Endothelial cell of umbilical vein (primary cell): ENCODE results near the gene RTN3. TPM values are rescaled to one million over a fixed set of nuclear protein-coding genes. Genes with fewer than 3 reads are reported as not detected.

ENCODE experiments used
- BruUV-seq: library from RNA; stranded (reverse); fragments of 400-500 nt; replicated peaks from 2 replicates; lab custom pipeline; 2021; lab: Mats Ljungman, UMichigan
- CTCF ChIA-PET: fragments of 300-600, 350-600 bp; sonication (Branson Sonifier 250); formaldehyde crosslinking; loops from one replicate; lab custom pipeline; 2021; ENCODE audit warnings: antibody characterized with exemption, inconsistent platforms; lab: Charles Lee
- POLR2A ChIA-PET: fragments of 300-600, 350-600 bp; sonication (Branson Sonifier 250); formaldehyde crosslinking; loops from one replicate; lab custom pipeline; 2021; ENCODE audit warnings: antibody characterized with exemption, inconsistent platforms; lab: Charles Lee
- DNase-seq: peaks from one replicate; pipeline ENCODE4 v3.0.0-alpha.2; 2011; ENCODE audit warnings: low read depth, low spot score
- FAIRE-seq: peaks from 2 replicates; lab custom pipeline; 2011; peaks lifted over from hg19 to GRCh38; lab: Jason Lieb, UNC
- H2AFZ ChIP-seq: 2 replicates; pipeline ENCODE4 v1.6.0; 2012; ENCODE audit warnings: low read depth, low read length, control low read depth, inconsistent platforms
- H3K27ac ChIP-seq: 2 replicates; pipeline ENCODE4 v1.5.1; 2011; ENCODE audit warnings: low read depth, mild to moderate bottlenecking, control low read depth, low read length, moderate library complexity; ENCODE audit not compliant: insufficient read depth
- H3K27me3 ChIP-seq, 2 experiments: 2 replicates each; pipeline versions ENCODE4 v1.6.0 to v1.6.1; 2011; ENCODE audit warnings: low read length in 2 of 2, mixed read lengths in 1 of 2; ENCODE audit not compliant: control insufficient read depth in 2 of 2, insufficient read depth in 2 of 2
- H3K36me3 ChIP-seq, 2 experiments: 2 replicates in 1 of 2; 3 replicates in 1 of 2; pipeline ENCODE4 v1.5.1; 2011; ENCODE audit warnings: low read length in 2 of 2, mild to moderate bottlenecking in 1 of 2, moderate library complexity in 1 of 2; ENCODE audit not compliant: control insufficient read depth in 2 of 2, insufficient read depth in 2 of 2; ENCODE audit errors: extremely low read depth in 1 of 2
- H3K4me1 ChIP-seq: 3 replicates; pipeline ENCODE4 v1.5.1; 2011; ENCODE audit warnings: mild to moderate bottlenecking, low read length; ENCODE audit not compliant: control insufficient read depth, insufficient read depth; ENCODE audit errors: extremely low read depth
- H3K4me2 ChIP-seq: 2 replicates; pipeline ENCODE4 v1.6.1; 2011; ENCODE audit warnings: low read length, control low read depth, mixed read lengths; ENCODE audit not compliant: insufficient read depth
- H3K4me3 ChIP-seq, 3 experiments: fragments of 200-600 bp in 1 of 3; sonication (generic), shearing (Covaris generic) in 1 of 3; replicated peaks in 1 of 3; 2 replicates each; pipeline ENCODE4 v1.5.1; 2011 to 2016; ENCODE audit warnings: control low read depth in 3 of 3, low read length in 3 of 3, mild to moderate bottlenecking in 2 of 3, inconsistent platforms in 1 of 3, low read depth in 1 of 3, moderate library complexity in 1 of 3; ENCODE audit not compliant: insufficient read depth in 1 of 3
- H3K79me2 ChIP-seq: 2 replicates; pipeline ENCODE4 v1.6.0; 2012; ENCODE audit warnings: low read length, inconsistent platforms; ENCODE audit not compliant: control insufficient read depth, insufficient read depth
- H3K9ac ChIP-seq: replicated peaks from 2 replicates; pipeline ENCODE3; 2011; ENCODE audit warnings: low read length, control low read depth; ENCODE audit not compliant: insufficient read depth; ENCODE audit errors: extremely low read depth
- H3K9me1 ChIP-seq: replicated peaks from 3 replicates; pipeline ENCODE4 v1.6.0; 2011; ENCODE audit warnings: mild to moderate bottlenecking, low read length; ENCODE audit not compliant: control insufficient read depth, insufficient read depth; ENCODE audit errors: extremely low read depth
- H3K9me3 ChIP-seq: replicated peaks from 2 replicates; pipeline ENCODE4 v1.5.1; 2012; ENCODE audit warnings: low read length, inconsistent platforms; ENCODE audit not compliant: control insufficient read depth, insufficient read depth
- H4K20me1 ChIP-seq: replicated peaks from 2 replicates; pipeline ENCODE3; 2011; ENCODE audit warnings: mild to moderate bottlenecking, low read length; ENCODE audit not compliant: control insufficient read depth, insufficient read depth; ENCODE audit errors: extremely low read depth
- CTCF ChIP-seq, 2 donors: IDR thresholded peaks; 1 replicate in 1 of 2; 2 replicates in 1 of 2; pipeline ENCODE4 v1.5.1; 2011; ENCODE audit warnings: low read length in 2 of 2, mild to moderate bottlenecking in 2 of 2, moderate library complexity in 2 of 2, control low read depth in 1 of 2, inconsistent platforms in 1 of 2, low read depth in 1 of 2; ENCODE audit not compliant: insufficient read depth in 1 of 2; ENCODE audit errors: extremely low read depth in 1 of 2
- EZH2 ChIP-seq: IDR thresholded peaks from 2 replicates; pipeline ENCODE4 v1.6.1; 2012; ENCODE audit warnings: borderline replicate concordance, low read depth, mild to moderate bottlenecking, moderate library complexity, low read length, inconsistent platforms; ENCODE audit not compliant: severe bottlenecking
- FOS ChIP-seq: IDR thresholded peaks from 2 replicates; pipeline ENCODE4 v1.6.1; 2011; ENCODE audit warnings: mild to moderate bottlenecking, low read length, moderate library complexity, borderline replicate concordance; ENCODE audit not compliant: insufficient read depth
- GATA2 ChIP-seq: IDR thresholded peaks from 2 replicates; pipeline ENCODE4 v1.7.0; 2011; ENCODE audit warnings: low read depth, mild to moderate bottlenecking, moderate library complexity, mixed read lengths, low read length; ENCODE audit not compliant: insufficient read length, insufficient read depth
- JUN ChIP-seq: IDR thresholded peaks from 2 replicates; pipeline ENCODE4 v1.6.1; 2011; ENCODE audit warnings: borderline replicate concordance, low read depth; ENCODE audit not compliant: insufficient read length, insufficient read depth
- MAX ChIP-seq: IDR thresholded peaks from 2 replicates; pipeline ENCODE4 v1.6.1; 2011; ENCODE audit not compliant: insufficient read depth, insufficient read length
- MYC ChIP-seq: IDR thresholded peaks from one replicate; pipeline ENCODE4 v1.6.1; 2011; ENCODE audit warnings: mild to moderate bottlenecking, low read depth, low read length
- POLR2A ChIP-seq: IDR thresholded peaks from 2 replicates; pipeline ENCODE4 v1.6.1; 2012; ENCODE audit warnings: low read depth, mild to moderate bottlenecking, control low read depth, low read length
- POLR2AphosphoS5 ChIP-seq: IDR thresholded peaks from 2 replicates; pipeline ENCODE4 v1.6.1; 2012; ENCODE audit warnings: low read depth, mild to moderate bottlenecking, control low read depth, low read length, moderate library complexity; ENCODE audit not compliant: insufficient read depth
- dilution Hi-C: fragments of 300-500 bp; cut with MboI; formaldehyde crosslinking; loops from one replicate; pipeline ENCODE4 v1.15.0; 2019; ENCODE audit warnings: low sequenced_read_pairs; ENCODE audit not compliant: extremely low pct_ligation_motif_present
- intact Hi-C: fragments of 100-400 bp; cut with micrococcal nuclease; formaldehyde crosslinking; loops from one replicate; pipeline ENCODE4 v1.10.0; 2022
- polyA plus RNA-seq, 4 experiments: library from polyadenylated mRNA; depleted of rRNA in 3 of 4; stranded (reverse) in 3 of 4; unstranded in 1 of 4; fragments of >200 nt; gene quantifications; 2 replicates each; pipeline versions ENCODE4 v1.2.1 to v1.2.3, GENCODE V29; 2011 to 2012; ENCODE audit warnings: missing spikeins in 1 of 4
- total RNA-seq: library from RNA; stranded (reverse); gene quantifications from 2 replicates; pipeline ENCODE4 v1.2.3, GENCODE V29; 2021

RTN3 gene
- total and polyA plus RNA-seq, 2 donors (not counting 3 experiments of a cell fraction or from before 2014, with no cell fraction given): 90.6 to 112 TPM

GRCh38 chr11:63652671-63653070 lies 28.6 kb upstream of the RTN3 start:
- BruUV-seq: no TSS peak
- no peak overlapping the region for H3K4me2 ChIP-seq
- H3K36me3 ChIP-seq: peaks cover 4 to 11% of the 10 kb centered on the region in 2 experiments
- no peaks in the 10 kb centered on the region for H3K9me1 ChIP-seq
- FAIRE-seq (peak; percentile 15), DNase-seq (peak; percentile 25)
- no peaks in the 10 kb centered on the region for H3K27me3 ChIP-seq
- H3K79me2 ChIP-seq: peaks cover 12% of the 10 kb centered on the region
- intact Hi-C loops (no loop called here), dilution Hi-C loops (no loop called here)
- TF ChIP-seq EZH2 (no peak), GATA2 (no peak), POLR2A (no peak), MAX (no peak), CTCF (IDR thresholded peaks at IDR 0.05; ENCODE audit: extremely low read depth in 1 of 2, insufficient read depth in 1 of 2, low read depth in 1 of 2, low read length in 2 of 2) (no peak), FOS (no peak), POLR2AphosphoS5 (no peak), JUN (no peak), MYC (no peak)
- no peaks in the 10 kb centered on the region for H3K4me1 ChIP-seq
- no peak overlapping the region for H3K27ac ChIP-seq
- H2AFZ ChIP-seq: no peak overlapping the region
- CTCF ChIA-PET: interaction anchor here (1.3 kb wide), 1 partner anchor 14 kb away, joined by 3 read pairs; no protein-coding TSS in a partner anchor
- no peak overlapping the region for H3K9ac ChIP-seq
- no peaks in the 10 kb centered on the region for H4K20me1 ChIP-seq
- POLR2A ChIA-PET: no interaction called here
- H3K9me3 ChIP-seq: no peaks in the 10 kb centered on the region
- no peak overlapping the region for H3K4me3 ChIP-seq
